Neuron (in vitro differentiated cells): Measurements from ENCODE around the gene TMEM182.

Source experiments
- H2AFZ ChIP-seq: one replicate; pipeline ENCODE4 v1.6.1; 2013; ENCODE audit warnings: low read depth, mild to moderate bottlenecking, inconsistent platforms, low read length, moderate library complexity
- H3K27me3 ChIP-seq: one replicate; pipeline ENCODE4 v1.6.1; 2013; ENCODE audit warnings: low read length; ENCODE audit not compliant: insufficient read depth
- H3K36me3 ChIP-seq: one replicate; pipeline ENCODE4 v1.6.1; 2013; ENCODE audit warnings: low read length; ENCODE audit not compliant: insufficient read depth
- H3K4me1 ChIP-seq: one replicate; pipeline ENCODE4 v1.6.1; 2013; ENCODE audit warnings: low read length; ENCODE audit not compliant: insufficient read depth
- H3K4me3 ChIP-seq: 2 replicates; pipeline ENCODE4 v1.5.1; 2013; ENCODE audit warnings: mild to moderate bottlenecking, low read length, moderate library complexity
- H3K9me3 ChIP-seq: one replicate; pipeline ENCODE4 v1.6.1; 2013; ENCODE audit warnings: low read length

Gene TMEM182

DNA sequence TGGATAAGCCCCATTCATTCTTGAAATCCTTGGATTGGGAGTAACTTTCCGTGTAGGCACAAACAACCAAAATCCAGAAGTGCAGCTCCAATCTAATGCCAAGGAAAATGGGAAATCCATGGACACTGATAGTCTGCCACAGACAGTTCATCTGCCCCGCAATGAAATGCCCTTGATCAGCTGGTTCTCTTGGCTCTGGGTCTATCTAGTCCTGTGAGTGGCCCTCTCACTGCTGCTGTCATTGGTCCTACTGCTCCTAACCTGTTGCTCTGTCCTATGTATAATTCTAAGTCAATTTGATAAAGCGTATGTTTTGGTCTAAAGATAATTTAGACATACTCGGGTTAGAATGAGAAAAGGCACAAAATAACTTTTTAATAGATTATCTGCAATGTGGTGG, 13.7 kb upstream of the TMEM182 start:
- Histone ChIP-seq H3K36me3 (no peaks in the 10 kb centered on the region), H3K27me3 (no peaks in the 10 kb centered on the region), H3K4me3 (no peak overlapping the region), H2AFZ (no peak overlapping the region), H3K4me1 (no peaks in the 10 kb centered on the region), H3K9me3 (peaks cover 3% of the 10 kb centered on the region)

DNA sequence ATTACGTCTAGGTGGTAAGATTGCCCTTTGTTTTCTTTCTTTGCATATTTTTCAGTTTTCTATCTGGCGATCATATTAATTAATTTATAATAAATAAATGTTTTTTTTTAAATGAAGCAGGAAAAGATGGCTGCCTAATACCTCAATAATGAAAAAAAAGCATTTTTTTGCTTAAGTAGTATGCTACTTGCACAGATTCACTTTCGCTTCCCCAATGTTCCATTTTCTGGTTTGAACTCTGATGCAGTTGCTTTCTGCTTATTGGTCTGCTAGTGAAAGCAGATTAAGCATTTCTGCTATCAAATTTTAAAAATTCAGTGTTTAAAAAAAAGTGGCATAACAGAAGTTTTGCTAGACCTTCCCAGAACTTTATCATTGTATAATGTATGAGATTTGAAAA, 11.9 kb upstream of the TMEM182 start:
- Histone ChIP-seq H2AFZ (no peak overlapping the region), H3K9me3 (peaks cover 3% of the 10 kb centered on the region), H3K4me1 (no peaks in the 10 kb centered on the region)

DNA sequence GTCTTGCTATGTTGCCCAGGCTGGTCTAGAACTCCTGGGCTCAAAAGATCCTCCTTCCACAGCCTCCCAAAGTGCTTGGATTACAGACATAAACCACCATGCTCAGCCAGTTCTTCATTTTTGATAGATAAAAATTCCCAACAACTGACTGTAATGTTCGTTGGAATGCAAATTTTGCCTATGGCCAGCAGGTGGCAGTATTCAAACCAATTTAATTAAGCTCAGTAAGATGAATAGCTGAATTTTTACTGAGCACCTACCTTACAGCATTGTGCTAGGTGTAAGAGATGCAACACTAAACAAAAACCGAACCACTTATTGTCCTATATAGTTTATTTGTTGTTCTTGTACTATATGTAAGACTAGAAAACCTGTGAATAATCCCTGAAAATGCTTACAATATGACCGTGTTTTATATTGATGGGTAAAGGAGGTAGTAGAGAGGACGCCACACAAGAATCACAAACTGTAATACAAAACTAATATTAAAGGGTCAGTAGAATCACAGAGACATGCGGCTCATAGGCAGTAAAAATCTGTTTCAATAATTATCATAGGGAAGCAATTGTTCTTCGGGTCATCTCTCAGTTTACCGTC, 8.2 kb upstream of the TMEM182 start:
- no peaks in the 10 kb centered on the region for H3K36me3 ChIP-seq
- no peak overlapping the region for H2AFZ ChIP-seq
- H3K4me1 ChIP-seq = no peaks in the 10 kb centered on the region
- no peaks in the 10 kb centered on the region for H3K27me3 ChIP-seq
- H3K9me3 ChIP-seq = no peaks in the 10 kb centered on the region
- no peak overlapping the region for H3K4me3 ChIP-seq

More for the DNA sequence above, 11.9 kb upstream of the TMEM182 start:
- H3K4me3 ChIP-seq = no peak overlapping the region
- no peaks in the 10 kb centered on the region for H3K27me3 ChIP-seq
- H3K36me3 ChIP-seq = no peaks in the 10 kb centered on the region

DNA sequence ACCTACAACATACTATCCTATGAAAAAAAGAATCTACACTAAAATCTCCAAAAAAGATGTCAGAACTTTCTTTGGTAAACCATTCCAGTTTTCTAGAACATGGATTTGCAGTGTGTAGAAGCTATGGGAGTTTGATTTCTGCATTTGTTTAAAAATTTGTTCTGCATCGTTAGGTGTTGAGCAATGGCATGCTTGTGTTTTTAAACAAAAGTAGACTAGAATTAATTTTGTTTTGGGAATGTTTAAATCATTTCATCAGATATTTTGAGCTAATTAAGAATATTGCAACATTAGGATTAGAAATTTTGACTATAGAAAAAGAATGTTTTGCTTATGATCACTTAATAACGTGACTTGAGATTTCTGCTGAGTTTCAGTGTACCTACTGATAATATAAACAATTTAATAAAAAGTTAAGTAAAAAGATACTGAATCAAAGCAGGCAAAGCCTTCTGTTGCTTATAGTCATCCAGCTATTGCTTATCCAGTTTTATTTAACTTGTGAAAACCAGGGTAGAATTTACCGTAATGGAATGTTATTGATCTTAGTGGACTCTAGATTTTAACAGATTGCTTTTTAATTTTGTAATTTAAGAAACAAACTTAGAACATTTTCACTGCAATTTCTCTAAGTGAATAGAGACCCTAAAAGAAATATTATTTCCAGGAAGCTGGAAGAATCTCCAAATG, 7.2 kb upstream of the TMEM182 start:
- no peaks in the 10 kb centered on the region for H3K4me1 ChIP-seq
- no peaks in the 10 kb centered on the region for H3K36me3 ChIP-seq

DNA sequence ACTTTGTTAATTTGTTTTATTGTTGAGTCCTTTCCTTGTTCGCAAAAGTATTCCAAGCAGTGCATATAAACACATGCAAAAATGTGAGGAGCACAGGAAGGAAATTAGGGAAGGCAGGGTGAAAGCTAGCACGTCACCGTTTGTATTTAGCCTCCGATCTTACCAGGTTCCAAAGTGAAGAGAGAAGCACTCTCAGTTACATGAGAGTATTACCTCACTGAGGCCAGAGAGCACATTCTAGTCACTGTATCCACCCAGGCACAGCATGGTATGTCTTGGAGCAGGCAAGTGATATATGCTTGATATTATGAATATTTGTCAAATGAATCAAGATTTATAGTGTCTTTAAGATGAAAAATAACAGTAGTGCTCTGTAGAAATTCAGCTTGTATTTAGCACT, 6.5 kb upstream of the TMEM182 start:
- no peaks in the 10 kb centered on the region for H3K9me3 ChIP-seq
- no peaks in the 10 kb centered on the region for H3K27me3 ChIP-seq
- no peak overlapping the region for H3K4me3 ChIP-seq
- H2AFZ ChIP-seq = no peak overlapping the region
- H3K4me1 ChIP-seq = no peaks in the 10 kb centered on the region
- no peaks in the 10 kb centered on the region for H3K36me3 ChIP-seq

More for the DNA sequence above, 7.2 kb upstream of the TMEM182 start:
- H3K9me3 ChIP-seq = no peaks in the 10 kb centered on the region
- H2AFZ ChIP-seq = no peak overlapping the region
- no peaks in the 10 kb centered on the region for H3K27me3 ChIP-seq
- no peak overlapping the region for H3K4me3 ChIP-seq

DNA sequence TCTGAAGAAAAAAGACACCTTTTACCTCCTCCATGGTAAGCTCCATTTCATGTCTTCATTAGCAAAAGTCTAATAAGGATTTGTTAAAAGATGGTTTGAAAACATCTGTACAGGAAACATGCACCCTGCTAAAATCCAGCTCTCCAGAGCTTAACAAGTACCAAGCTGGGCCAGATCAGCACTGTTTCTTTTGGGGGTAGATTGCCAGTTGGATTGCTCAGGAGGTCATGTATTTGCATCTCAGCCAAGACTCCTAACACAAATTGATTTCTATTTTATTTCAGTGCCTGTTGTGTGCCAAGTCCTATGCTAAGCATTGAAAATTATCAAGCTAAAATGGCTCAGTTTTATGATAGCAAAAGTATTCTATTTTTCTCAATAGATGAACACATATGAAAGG, 3.4 kb upstream of the TMEM182 start:
- H3K36me3 ChIP-seq = no peaks in the 10 kb centered on the region
- no peaks in the 10 kb centered on the region for H3K9me3 ChIP-seq
- H3K27me3 ChIP-seq = no peaks in the 10 kb centered on the region
- no peak overlapping the region for H3K4me3 ChIP-seq
- H2AFZ ChIP-seq = no peak overlapping the region
- H3K4me1 ChIP-seq = no peaks in the 10 kb centered on the region

DNA sequence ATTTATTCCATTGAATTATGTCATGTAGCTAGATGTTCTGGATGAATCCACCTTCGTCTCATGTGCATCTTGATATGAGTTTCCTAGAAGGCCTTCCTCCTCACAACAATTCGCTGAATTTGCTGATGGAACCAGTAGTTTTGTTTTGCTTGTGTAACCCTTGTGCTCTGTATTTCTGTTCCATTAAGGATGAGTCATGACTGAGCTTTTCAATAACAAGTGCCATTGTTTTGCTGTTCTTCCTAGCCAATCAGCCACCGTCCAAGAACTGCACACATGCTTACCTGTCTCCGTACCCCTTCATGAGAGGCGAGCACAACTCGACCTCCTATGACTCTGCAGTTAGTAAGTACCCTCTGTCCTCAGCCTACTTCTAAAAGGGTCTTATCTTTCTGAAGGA, 2.3 kb downstream of the TMEM182 start:
- Histone ChIP-seq H3K4me1 (no peaks in the 10 kb centered on the region), H3K9me3 (no peaks in the 10 kb centered on the region), H3K27me3 (no peaks in the 10 kb centered on the region), H3K36me3 (no peaks in the 10 kb centered on the region), H2AFZ (no peak overlapping the region), H3K4me3 (no peak overlapping the region)

DNA sequence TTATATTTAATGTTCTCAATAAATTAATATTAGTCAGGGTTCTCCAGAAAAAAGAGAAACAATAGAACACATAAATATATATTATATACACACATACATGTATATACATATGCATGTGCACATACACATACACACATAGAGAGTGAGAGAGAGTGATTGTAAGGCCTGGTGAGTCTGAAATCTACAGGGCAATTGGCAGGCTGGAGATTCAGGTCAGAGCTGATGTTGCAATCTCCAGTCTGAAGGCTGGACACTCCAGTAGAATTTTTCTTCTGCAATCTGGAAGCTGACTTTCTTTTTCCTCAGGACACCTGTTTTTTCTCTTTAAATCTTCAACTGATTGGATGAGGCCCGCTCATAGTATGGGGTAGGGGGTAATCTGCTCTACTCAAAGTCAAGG, 3.2 kb downstream of the TMEM182 start:
- Histone ChIP-seq H3K27me3 (no peaks in the 10 kb centered on the region), H3K4me1 (no peaks in the 10 kb centered on the region), H3K4me3 (no peak overlapping the region), H2AFZ (no peak overlapping the region), H3K9me3 (no peaks in the 10 kb centered on the region), H3K36me3 (no peaks in the 10 kb centered on the region)

DNA sequence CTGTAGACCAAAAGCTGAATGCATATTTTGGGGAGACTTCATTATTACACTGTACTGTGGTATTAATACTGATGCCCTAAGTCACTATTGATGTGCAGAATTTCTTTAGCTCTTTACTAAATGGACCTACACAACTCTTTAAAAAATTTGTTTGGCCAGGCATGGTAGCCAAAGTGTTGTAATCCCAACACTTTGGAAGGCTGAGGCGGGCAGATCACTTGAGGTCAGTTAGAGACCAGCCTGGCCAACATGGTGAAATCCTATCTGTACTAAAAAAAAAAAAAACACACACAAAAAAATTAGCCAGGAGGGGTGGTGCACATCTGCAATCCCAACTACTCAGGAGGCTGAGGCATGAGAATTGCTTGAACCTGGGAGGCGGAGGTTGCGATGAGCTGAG, 6.4 kb downstream of the TMEM182 start:
- Histone ChIP-seq H3K4me1 (no peaks in the 10 kb centered on the region), H3K4me3 (no peak overlapping the region), H3K36me3 (no peaks in the 10 kb centered on the region), H3K27me3 (no peaks in the 10 kb centered on the region), H2AFZ (no peak overlapping the region), H3K9me3 (no peaks in the 10 kb centered on the region)

DNA sequence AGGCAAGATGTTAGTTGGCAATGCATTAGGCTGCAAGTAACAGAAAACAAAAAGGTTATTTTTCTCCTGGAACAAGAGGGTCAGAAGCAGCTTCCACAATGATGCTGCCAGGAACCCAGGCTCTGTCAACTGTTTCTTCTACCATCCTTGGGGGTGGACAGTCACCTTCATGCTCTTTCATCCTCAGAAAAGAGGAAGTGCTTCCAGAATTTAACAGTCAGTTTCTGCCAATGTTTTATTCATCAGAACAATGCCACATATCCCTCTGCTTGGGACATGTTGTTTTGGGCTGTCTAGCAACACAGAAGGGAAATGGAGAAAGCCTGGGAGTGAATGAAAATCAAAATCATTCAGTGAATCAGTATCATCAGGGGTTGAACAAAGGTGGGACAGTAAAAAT, 7.1 kb downstream of the TMEM182 start:
- Histone ChIP-seq H3K4me1 (no peaks in the 10 kb centered on the region), H2AFZ (no peak overlapping the region), H3K27me3 (no peaks in the 10 kb centered on the region), H3K9me3 (no peaks in the 10 kb centered on the region), H3K4me3 (no peak overlapping the region), H3K36me3 (no peaks in the 10 kb centered on the region)

DNA sequence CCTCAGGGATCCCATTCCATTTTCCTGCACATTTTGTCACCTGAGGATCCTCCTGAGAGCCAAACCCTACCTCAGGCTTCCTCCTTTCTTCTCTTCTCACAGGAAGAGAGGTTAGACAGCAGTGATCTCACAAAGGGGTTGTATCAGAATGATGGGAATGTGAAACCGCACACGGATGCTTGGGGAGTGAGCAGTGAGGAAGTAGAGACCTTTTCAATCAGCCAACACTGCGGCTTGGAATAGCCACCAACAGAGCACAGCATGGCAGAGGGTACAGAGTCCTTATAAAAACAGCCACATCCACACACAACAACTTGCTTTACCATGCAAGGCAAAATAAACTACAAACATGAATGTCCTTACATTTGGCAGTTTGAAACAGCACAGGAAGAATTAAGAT, 8.7 kb downstream of the TMEM182 start:
- Histone ChIP-seq H3K27me3 (no peaks in the 10 kb centered on the region), H2AFZ (no peak overlapping the region), H3K9me3 (no peaks in the 10 kb centered on the region), H3K4me3 (no peak overlapping the region), H3K36me3 (no peaks in the 10 kb centered on the region), H3K4me1 (no peaks in the 10 kb centered on the region)

DNA sequence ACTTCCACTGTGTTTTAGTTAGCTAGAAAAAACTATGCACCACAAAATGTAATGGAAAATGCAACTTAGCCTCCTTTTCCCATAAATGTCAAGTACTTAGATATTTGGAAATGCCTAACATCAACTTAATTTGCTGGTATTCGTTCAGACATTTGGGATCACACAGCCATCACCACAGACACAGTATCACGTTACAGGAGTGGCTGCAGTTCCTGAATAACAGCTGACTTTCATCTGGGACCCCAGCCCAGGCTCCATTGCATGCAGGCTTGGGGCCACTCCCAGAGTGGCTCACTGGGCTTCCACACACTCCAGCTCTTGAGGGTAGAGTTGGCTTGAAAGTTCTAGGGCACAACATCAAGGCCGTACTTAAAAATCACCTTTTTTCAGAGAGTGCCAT, 9.3 kb downstream of the TMEM182 start:
- Histone ChIP-seq H3K36me3 (peaks cover 2% of the 10 kb centered on the region), H3K4me3 (no peak overlapping the region), H3K4me1 (no peaks in the 10 kb centered on the region), H2AFZ (no peak overlapping the region), H3K27me3 (no peaks in the 10 kb centered on the region), H3K9me3 (peaks cover 2% of the 10 kb centered on the region)

DNA sequence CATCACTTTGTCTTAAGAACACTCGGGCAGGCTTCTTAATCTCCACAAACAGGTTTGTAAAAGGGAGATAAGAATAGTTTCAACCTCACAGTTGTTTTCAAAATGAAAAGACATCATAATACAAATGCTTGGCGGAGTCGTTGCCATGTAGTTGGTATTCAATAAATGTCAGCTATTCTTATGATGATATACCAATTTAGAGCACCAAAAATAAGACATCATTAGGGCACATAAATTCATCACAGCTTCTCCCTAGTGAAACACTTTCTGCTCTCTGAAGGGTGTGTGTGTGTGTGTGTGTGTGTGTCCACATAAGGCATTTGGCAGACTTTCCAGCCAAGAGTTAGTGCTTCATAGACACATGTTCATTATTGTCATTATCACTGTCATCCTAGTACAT, 10.8 kb downstream of the TMEM182 start:
- H3K4me3 ChIP-seq = no peak overlapping the region
- no peaks in the 10 kb centered on the region for H3K27me3 ChIP-seq
- H2AFZ ChIP-seq = no peak overlapping the region
- peaks cover 2% of the 10 kb centered on the region for H3K36me3 ChIP-seq
- no peaks in the 10 kb centered on the region for H3K4me1 ChIP-seq
- peaks cover 3% of the 10 kb centered on the region for H3K9me3 ChIP-seq
